GM21529 (cell line): Measurements from ENCODE around the gene ITSN1.
"Not testable (repeated sequence)": the region's sequence is repeated elsewhere in the genome, so short reads cannot be mapped to it uniquely, and the experiment has no call there.

Experiments
- ATAC-seq: cut with Tn5 transposase; IDR thresholded peaks from one replicate; pipeline ENCODE4 v1.9.1; 2021; ENCODE audit not compliant: unreplicated experiment

Gene ITSN1

DNA sequence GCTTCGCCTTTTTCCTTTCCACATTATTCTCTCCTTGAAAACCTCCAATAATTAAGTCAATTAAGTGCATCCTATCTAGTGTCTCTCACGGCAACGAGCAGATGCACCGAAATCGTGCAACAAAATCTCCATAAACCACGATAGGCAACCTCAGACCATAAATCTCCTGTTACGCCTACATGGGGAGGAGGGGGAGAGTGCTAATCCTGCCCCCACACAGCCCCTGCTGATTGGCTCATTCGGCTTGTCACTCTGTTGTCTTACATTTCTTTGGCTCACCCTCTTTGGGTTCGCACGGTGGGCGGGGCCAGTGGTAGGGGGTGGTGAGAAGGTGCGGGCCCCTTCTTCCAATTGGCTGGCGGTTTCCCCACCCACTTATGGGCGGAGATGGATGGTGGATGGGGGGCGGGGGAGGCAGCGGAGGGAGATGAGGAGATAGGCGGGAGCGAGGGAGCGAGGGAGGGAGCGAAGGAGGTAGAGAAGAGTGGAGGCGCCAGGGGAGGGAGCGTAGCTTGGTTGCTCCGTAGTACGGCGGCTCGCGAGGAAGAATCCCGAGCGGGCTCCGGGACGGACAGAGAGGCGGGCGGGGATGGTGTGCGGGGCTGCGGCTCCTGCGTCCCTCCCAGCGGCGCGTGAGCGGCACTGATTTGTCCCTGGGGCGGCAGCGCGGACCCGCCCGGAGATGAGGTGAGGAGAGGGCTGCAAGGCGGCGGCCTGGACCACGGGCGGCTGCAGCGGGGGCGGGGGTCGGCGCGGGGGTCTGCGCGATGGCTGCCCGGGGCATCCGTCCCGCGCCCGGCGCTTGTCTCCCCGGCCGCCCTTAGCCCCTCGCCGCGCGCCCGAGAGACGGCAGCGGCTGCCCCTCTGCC lies at the start of gene ITSN1:
Gene ITSN1 (plus strand): TSS at position 475 of the 869 bp plus-strand sequence. CDS start 76,328 bp downstream, outside the sequence.
- ATAC-seq: peak; percentile 84

DNA sequence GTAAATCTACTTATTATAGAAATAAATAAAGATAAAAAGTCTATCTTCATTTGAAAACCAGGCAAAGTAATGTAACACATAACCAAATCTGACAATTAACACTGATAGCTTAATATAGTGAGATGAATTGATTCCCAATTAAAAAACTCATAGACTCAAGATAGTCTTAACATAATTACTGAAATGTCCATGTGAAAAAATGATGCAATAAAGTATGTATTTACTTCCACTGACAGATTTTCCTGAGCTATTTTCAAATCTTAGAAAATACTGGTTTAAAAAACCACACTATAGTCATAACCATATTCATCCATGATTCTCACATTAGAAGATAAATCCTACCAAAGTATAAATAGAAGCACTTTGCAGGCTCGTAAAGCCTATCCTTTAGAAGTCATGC lies 44.2 kb upstream of the ITSN1 start:
- no peak for ATAC-seq

DNA sequence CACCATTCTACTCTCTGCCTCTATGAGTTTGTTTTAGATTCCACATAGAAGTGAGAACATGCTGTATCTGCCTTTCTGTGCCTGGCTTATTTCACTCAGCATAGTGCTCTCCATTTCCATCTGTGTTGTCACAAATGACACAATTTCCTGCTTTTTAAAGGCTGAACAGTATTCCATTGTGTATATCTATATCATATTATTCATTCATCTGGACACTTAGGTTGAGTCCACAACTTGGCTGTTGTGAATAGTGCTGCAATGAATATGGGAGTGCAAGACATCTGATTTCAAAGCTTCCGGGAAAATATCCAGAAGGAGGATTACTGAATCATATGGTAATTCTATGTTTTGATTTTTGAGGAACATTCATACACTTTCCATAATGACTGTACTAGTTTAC lies 33.7 kb upstream of the ITSN1 start:
- ATAC-seq: no peak

DNA sequence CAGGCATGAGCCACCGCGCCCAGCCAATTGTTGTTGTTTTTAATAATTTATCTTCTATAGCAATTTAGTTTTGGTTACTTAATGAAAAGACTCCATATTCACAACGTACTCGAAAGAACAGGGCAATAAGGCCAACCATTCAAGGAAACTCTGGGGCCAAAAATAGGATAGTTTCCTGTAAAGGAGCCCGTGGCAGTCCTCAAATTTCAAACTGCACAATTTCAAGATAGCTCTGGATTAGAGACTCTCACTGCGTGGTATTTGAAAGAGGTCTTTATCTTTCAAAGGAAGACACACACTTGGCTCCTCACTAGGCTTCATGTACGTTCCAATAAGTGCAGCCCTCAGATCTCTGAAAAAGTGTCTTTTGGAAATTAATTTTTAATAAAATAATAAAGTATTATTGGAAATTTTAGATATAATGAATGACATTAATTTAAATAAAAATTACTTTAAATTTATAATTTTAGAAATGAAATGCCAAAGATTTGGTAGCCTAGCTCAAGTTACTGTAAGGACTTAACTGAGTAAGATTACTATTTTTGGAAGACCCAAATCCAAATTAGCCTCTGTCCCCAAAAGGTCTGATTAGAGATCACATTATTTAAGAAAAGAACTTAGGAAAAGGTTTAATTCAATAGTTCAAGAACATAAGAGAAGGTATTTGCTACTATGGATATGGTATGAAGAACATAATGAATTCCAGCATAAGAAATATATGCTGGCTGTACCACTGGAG lies 31.1 kb upstream of the ITSN1 start:
- ATAC-seq: no peak

DNA sequence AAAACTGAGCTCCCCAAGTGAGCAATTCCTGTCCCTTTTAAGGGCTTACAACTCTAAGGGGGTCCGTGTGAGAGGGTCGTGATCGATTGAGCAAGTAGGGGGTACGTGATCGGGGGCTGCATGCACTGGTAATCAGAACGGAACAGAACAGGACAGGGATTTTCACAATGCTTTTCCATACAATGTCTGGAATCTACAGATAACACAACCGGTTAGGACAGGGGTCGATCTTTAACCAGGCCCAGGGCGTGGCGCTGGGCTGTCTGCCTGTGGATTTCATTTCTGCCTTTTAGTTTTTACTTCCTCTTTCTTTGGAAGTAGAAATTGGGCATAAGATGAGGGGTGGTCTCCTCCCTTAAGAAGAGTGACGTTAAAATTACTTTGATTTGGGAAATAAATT lies 24.7 kb upstream of the ITSN1 start:
- not testable (repeated sequence) for ATAC-seq

DNA sequence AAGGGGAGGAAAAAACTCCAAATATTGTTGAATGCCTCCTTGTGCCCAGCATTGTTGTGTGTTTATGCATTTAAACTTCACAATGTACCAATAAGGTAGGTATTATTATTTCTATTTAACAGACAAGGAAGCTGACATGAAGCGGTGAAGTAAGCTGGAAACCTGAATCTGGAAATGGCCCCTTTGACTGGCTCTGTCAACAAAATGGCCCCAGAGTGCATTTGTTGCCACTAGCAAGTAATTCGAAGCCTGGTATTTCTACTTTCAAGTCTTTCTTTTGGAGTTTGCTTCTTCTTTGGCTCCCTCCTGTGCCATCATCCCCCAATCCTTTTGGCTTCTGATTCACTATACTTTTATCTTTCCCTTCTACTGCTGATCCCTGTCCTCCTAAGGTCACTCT lies 23.9 kb upstream of the ITSN1 start:
- no peak for ATAC-seq

DNA sequence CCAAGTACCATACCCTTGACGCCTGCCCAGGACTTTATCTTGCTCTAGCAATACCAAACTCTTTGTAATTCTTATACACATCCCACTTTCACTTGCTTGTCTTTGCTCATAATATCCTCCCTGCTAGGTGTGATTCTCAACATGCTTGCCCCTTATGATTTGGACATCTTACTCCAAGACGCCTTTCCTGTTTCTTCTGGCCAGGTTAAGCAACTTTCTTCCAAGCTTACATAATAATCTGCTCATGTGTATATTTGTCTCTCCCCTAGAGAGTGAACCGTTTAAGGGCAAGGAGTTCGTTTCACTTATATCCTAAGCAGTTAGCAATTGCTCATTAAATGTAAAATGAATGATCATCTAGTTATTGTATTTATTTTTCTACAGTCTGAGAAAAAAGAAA lies 22.6 kb upstream of the ITSN1 start:
- ATAC-seq: no peak

DNA sequence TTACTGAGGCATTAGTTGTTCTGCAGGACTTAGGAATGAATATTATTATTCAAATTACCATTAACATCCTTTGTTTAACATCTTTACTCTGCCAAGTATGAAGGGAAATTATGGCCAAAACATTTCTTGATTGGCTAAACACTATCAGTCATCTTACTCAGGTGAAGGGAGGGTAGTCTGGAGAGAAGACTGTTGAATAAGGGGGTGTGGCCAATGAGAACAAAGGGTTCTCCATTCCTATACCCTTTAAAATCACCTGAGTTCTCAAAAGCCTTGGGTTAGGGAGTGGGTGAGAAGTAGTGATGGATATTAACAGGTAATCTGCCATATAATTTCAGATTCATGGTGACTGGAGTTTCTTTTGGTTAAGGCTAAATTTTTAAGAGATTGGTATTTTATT lies 20.0 kb upstream of the ITSN1 start:
- ATAC-seq: no peak

DNA sequence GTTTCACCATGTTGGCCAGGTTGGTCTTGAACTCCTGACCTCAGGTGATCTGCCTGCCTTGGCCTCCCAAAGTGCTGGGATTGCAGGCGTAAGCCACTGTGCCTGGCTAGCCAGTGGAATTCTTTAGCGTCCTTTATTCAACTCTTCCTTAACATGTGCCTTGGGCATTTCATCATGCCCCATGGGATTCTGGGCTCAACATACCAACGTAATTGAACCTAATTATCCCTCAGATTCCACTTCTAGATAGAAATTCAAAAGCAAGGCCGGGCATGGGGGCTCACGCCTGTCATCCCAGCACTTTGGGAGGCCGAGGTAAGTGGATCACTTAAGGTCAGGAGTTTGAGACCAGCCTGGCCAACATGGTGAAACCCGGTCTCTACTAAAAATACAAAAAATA lies 16.1 kb upstream of the ITSN1 start:
- ATAC-seq: not testable (repeated sequence)

DNA sequence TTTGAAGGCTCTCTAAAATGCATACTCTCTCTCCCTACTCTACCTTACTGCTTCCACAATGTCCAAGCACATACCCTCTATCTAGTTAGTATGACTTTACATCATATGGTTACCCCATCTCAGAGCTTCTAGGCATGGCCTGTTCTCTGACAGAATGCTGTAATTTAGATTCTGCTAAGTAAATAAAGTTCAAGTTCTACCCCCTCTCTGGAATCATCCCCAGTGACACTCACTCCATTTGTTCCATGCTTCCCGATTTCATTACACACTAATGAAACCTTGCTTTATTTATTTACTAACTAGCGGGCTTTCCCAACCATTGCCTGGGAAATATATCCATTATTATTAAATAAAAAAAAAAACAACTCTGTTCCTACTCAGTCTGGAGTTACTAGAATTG lies 8.0 kb upstream of the ITSN1 start:
- ATAC-seq: no peak

DNA sequence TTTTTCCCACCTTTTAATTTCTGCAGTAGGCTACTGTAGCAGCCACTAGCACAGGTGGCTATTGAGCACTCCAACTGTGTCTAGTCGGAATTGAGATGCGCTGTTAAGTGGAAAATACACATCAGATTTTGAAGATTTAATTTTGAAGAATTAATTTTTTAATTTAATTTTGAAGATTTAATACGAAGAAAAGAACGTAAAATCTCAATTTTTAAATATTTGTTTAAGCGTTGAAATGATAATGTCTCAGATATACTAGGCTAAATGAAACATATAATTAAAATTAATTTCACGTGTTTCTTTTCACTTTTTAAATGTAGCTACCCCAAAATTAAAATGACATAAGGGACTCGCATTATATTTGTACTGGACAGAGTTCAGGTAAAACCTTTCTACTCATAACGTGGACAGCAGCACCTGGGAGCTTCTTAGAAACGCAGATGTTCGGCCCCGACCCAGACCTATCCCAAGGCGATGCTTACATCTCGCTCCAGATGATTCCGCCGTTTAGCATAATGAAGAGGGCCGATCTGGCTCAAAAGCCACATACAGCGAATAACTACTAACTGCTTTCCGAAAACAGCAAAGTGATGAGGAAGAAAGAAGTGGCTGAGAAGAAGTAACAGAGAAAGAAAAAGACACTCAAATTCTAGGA lies 1.5 kb upstream of the ITSN1 start:
- ATAC-seq: no peak

DNA sequence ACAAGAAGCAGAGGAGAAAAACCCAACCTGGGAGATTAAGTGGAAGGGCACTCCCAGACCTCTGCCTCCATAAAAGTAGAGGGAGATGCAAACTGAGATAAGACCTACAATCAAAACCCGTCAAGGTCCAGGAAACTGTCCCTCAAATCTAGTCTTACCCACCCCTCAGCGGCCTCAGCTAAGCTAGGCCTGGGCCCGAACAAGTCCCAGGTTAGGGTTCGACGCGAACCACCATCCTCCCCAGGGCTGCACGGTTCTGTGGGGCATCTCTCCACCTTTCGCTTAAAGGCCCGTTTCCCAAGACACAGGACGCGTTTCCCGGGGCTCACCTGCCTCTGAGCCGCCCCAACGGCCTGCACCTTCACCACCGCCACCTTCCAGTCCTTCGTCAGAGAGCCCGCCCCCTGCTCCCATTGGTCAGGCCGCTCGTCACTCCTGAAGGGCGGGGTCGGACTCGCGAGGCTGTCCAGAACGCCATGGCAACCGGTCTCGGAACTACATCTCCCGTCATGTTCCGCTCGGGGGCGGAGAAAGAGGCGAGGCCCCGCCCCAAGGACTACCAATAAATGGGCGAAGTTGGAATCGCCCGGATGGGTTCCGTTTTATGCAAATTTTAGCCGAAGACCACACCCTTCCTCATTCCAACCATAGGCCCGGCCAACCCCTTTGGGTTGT lies 812 bp upstream of the ITSN1 start, which contains the start of gene CRYZL1:
Gene CRYZL1 (minus strand): TSS at position 390 of the 675 bp plus-strand sequence. CDS start 10,190 bp downstream, outside the sequence.
- peak; percentile 84 for ATAC-seq

DNA sequence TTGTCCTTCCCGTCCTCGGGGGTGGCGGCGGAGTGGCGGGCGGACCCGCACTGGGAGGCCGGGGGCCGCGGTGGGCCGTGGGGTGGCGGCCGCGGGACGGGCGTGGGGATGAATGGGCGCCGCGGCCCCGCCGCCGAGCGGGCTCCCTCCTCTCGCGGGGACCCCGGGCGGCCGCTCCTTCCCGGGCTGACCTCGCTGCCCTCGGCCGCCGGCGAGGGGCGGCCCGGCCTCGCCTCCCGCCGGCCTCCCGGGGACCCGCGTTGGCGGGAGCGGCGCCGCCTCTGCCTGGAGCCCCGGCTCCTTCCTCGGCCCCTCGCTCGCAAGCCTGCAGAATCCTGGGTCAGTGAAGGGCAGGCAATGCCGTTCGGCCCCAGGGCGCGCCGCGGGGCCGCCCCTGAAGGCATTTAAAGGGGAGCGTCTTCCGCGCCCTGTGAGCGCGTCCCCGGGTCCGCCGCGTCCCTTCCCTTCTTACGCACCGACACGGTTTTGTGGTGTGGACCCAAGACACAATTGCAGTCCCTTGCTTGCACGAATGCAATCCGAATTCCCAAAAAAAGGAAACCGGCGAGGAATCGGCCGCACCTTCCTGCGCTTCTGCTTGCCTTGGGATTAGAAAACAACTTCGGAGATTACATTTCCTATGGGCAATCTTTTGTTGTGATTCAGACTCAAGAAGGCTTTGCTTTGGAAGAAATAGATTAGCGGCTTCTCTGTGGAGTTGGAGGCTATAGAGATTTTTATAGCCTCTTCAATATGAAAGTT lies 776 bp downstream of the ITSN1 start:
- ATAC-seq: no peak

DNA sequence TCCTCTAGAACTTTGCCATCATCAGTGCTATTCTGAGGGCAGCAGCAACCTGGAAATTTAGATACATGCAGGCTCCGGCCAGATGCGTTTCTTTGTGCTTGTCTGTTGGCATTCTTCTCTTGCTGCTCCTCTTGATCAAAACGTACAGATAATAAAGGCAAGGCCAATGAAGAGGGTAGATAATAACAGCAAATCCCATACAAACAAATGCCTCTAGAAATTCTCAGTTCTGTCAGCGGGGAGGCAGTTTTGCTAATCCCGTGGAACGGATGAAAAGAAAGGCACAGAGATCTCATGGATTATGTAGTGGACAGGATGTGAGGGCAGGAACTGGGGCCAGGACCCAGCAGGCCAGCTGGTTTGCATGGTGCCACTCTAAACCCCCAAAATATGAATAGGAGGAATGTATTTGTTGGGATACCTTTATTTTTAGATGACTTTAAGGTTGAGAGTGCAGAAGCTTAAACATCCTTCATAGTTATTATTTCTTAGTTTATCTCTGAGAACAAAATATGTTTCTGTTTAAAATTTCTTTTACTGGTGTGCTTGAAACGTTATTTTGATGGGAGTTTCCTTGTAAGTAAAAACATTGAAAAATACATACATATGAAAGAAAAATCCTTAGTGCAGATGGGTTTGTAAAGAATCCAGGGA lies 1.5 kb downstream of the ITSN1 start:
- ATAC-seq: no peak

DNA sequence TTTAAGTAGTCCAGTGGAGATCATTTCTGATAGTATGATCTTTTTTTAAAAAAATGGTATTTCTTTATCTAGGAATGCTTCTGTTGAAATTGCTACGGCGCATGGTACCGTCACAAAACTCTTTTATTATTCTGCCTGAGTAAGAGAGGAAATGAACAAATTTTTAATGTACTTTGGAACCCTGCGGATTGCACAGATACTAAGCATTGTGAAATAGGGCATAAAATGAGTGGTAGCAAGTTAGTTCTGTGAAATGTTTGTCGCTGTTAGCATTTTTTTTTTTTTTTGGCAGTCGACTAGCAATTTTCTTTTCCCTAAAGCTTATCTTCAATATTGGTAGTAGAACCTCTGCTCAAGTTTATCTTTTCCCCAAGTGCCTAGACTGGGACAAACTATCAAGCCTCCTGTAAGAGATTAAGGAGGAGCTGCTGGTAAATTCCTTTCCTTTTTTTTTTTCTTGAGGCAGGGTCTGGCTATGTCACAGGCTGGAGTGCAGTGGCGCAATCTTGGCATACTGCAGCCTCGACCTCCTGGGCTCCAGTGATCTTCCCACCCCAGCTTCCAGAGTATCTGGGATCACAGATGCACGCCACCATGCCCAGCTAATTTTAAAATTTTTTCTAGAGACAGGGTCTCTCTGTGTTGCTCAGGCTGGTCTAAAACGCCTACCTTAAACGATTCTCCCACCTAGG lies 2.2 kb downstream of the ITSN1 start:
- ATAC-seq: no peak

DNA sequence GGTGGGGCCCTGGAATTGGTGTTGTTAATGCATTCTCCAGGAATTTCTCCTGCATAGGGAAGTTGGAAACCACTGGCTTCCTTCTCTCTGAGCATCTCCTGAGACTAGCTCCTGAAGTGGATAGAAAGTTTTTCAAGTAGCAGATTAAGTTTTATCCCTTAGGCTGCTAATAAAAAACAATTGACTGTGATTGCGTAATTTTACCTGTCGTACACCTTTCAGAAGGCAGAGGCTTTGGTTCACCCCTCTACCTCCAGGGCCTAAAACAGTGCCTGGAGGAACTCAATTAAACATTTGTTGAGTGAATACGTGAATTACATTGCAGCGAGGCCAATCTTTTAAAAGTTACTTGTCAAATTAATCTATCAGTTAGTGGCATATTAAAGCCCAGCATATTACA lies 3.4 kb downstream of the ITSN1 start:
- no peak for ATAC-seq

DNA sequence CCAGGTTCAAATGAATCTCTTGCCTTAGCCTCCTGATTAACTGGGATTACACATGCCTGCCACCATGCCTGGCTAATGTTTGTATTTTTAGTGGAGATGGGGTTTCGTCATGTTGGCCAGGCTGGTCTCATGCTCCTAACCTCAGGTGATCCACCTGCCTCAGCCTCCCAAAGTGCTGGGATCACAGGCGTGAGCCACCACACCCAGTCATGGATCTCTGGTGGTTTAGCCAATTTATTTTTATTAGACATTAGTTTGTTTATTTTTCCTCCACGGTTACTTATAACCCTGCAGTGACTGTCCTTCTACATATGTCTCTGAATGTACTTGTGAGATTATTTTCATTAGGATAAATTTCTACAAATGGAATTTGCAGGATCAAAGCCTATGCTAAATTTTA lies 5.3 kb downstream of the ITSN1 start:
- no peak for ATAC-seq

DNA sequence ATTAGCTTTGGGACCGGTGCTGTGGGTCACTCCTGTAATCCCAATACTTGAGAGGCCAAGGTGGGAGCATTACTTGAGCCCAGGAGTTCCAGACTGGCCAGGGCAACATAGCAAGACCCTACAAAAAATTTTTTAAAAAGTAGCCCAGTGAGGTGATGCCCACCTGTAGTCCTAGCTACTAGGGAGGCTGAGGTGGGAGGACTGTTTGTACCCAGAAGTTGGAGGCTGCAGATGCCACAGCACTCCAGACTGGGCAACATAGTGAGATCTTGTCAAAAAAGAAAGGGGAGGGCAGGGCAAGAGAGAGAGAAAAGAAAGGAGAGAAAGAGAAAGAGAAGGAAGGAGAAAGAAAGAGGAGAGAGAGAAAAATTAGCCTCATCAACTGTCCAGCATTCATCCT lies 6.3 kb downstream of the ITSN1 start:
- no peak for ATAC-seq

DNA sequence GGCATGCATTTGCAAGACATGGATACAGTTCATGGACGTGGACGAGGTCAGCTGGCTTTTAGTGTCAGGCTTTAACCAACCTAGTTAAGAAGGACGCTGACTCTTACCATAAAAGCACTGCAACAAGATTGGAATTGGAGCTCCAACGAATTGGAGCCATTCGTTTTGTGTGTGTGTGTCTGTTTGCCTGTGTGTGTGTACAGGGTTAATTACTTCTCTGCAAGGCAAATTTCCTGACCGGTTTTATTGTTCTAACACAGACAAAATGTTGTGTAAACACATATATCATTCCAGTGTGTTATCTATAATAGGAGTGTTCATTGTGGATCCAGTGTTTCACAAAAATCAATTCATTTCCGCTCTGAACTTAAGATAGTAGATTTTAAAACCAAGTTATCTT lies 7.9 kb downstream of the ITSN1 start:
- no peak for ATAC-seq
